ENCODE data around the gene ACYP2.

DNA sequence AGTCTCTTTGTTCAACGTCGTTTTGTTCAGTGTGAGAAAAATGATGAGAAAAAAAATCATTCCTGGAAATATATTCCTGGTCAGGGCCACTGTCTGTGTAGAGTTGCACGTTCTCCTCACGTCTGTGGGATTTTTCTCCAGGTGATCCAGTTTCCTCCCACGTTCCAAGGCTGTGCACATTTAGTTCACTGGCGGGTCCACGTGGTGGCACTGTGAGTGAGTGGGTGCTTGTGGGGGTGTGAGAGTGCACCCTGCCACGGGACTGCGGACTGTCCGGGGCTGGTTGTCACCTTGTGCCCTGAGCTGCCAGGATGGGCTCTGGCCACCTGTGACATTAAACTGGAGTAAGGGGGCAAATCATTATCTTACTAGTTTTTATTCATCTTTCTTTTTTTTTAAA is 30.3 kb upstream of the ACYP2 start:
- TF ChIP-seq RARB (CRISPR knock-in tag; IDR thresholded peaks at IDR 0.05) (no peak), ZC3H10 (CRISPR knock-in tag; IDR thresholded peaks at IDR 0.05) (no peak)
- TF ChIP-seq, protein P1, sequence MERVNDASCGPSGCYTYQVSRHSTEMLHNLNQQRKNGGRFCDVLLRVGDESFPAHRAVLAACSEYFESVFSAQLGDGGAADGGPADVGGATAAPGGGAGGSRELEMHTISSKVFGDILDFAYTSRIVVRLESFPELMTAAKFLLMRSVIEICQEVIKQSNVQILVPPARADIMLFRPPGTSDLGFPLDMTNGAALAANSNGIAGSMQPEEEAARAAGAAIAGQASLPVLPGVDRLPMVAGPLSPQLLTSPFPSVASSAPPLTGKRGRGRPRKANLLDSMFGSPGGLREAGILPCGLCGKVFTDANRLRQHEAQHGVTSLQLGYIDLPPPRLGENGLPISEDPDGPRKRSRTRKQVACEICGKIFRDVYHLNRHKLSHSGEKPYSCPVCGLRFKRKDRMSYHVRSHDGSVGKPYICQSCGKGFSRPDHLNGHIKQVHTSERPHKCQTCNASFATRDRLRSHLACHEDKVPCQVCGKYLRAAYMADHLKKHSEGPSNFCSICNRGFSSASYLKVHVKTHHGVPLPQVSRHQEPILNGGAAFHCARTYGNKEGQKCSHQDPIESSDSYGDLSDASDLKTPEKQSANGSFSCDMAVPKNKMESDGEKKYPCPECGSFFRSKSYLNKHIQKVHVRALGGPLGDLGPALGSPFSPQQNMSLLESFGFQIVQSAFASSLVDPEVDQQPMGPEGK (CRISPR knock-in tag; IDR thresholded peaks at IDR 0.05; ENCODE audit: borderline replicate concordance), result no peak
- TF ChIP-seq, protein P2, sequence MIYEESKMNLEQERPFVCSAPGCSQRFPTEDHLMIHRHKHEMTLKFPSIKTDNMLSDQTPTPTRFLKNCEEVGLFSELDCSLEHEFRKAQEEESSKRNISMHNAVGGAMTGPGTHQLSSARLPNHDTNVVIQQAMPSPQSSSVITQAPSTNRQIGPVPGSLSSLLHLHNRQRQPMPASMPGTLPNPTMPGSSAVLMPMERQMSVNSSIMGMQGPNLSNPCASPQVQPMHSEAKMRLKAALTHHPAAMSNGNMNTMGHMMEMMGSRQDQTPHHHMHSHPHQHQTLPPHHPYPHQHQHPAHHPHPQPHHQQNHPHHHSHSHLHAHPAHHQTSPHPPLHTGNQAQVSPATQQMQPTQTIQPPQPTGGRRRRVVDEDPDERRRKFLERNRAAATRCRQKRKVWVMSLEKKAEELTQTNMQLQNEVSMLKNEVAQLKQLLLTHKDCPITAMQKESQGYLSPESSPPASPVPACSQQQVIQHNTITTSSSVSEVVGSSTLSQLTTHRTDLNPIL (CRISPR knock-in tag; IDR thresholded peaks at IDR 0.05; ENCODE audit: low read depth), result no peak
